ENCODE data around the gene APLNR. TPM values are rescaled to one million over a fixed set of nuclear protein-coding genes. Genes with fewer than 3 reads are reported as not detected.

Gene APLNR
- total and polyA plus RNA-seq, 2 experiments from 2014 or later, result 0.18 TPM; not detected in 1

GRCh38 chr11:57228600-57228999 is 8.4 kb downstream of the APLNR start:
- Histone ChIP-seq H3F3A (ENCODE audit: insufficient read depth) (peaks cover 14% of the 10 kb centered on the region), H3K9ac (no peak overlapping the region), H3K4me2 (ENCODE audit: unreplicated experiment) (no peak overlapping the region), H3K79me2 (ENCODE audit: insufficient read depth) (no peaks in the 10 kb centered on the region), H4K20me1 (ENCODE audit: insufficient read depth) (no peaks in the 10 kb centered on the region), H3K4me3 (no peak overlapping the region), H3K9me2 (ENCODE audit: insufficient read depth) (no peaks in the 10 kb centered on the region), H3K9me3 (ENCODE audit: low read depth) (no peaks in the 10 kb centered on the region), H3K27ac (no peak overlapping the region), H3K27me3 (replicated peaks; ENCODE audit: insufficient read depth) (peaks cover 20% of the 10 kb centered on the region), H2AFZ (no peak overlapping the region), H3K4me1 (ENCODE audit: insufficient read depth) (peaks cover 15% of the 10 kb centered on the region), H3K36me3 (ENCODE audit: low read depth) (no peaks in the 10 kb centered on the region)
- in situ Hi-C loops (cut with MboI), result no loop called here
- 82 to 87% methylated on average over 3 of the region's 3 CpGs for WGBS, 2 experiments (ENCODE audit: low coverage in 1 of 2, low lambda C conversion rate in 2 of 2, missing lambda C conversion rate in 2 of 2)
- no peak for DNase-seq
- TF ChIP-seq EZH2phosphoT487 (IDR thresholded peaks at IDR 0.05; ENCODE audit: insufficient read depth, low read depth) (no peak), EZH2 (IDR thresholded peaks at IDR 0.05; ENCODE audit: insufficient read depth, poor library complexity, severe bottlenecking) (no peak)

DNA sequence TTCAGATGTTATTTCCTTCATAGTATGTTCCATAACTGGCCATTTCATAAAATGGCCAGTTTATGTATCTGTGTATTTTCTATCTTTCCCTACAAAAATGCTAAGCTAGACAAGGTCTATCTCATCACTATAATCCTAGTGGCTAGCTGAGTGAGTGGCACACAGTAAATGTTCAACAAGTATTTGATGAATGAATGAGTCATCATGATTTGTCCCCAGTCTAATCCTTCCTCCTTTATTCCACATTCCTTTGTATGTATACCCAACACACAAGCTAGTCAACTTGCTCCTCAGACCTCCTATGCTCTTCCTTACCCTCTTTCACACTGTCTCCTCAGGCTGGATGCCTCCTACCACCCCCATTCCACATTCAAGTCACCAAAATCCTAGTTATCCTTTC is 12.5 kb downstream of the APLNR start:
- in situ Hi-C loops (cut with MboI), result no loop called here
- Histone ChIP-seq H2AFZ (no peak overlapping the region), H3K79me2 (ENCODE audit: insufficient read depth) (no peaks in the 10 kb centered on the region), H3K4me3 (no peak overlapping the region), H3K9me2 (ENCODE audit: insufficient read depth) (no peaks in the 10 kb centered on the region), H3K4me1 (ENCODE audit: insufficient read depth) (peaks cover 38% of the 10 kb centered on the region), H3F3A (ENCODE audit: insufficient read depth) (peaks cover 28% of the 10 kb centered on the region), H3K27me3 (replicated peaks; ENCODE audit: insufficient read depth) (no peaks in the 10 kb centered on the region), H3K9ac (no peak overlapping the region), H3K4me2 (ENCODE audit: unreplicated experiment) (peak overlapping the region; percentile 51), H3K9me3 (ENCODE audit: low read depth) (no peaks in the 10 kb centered on the region), H3K36me3 (ENCODE audit: low read depth) (no peaks in the 10 kb centered on the region), H3K27ac (peak overlapping the region; percentile 47; the same call in 1 of the 2 replicates), H4K20me1 (ENCODE audit: insufficient read depth) (no peaks in the 10 kb centered on the region)
- no peak for TF ChIP-seq EZH2 (IDR thresholded peaks at IDR 0.05; ENCODE audit: insufficient read depth, poor library complexity, severe bottlenecking)
- no peak for TF ChIP-seq EZH2phosphoT487 (IDR thresholded peaks at IDR 0.05; ENCODE audit: insufficient read depth, low read depth)
- DNase-seq, result peak; percentile 58

DNA sequence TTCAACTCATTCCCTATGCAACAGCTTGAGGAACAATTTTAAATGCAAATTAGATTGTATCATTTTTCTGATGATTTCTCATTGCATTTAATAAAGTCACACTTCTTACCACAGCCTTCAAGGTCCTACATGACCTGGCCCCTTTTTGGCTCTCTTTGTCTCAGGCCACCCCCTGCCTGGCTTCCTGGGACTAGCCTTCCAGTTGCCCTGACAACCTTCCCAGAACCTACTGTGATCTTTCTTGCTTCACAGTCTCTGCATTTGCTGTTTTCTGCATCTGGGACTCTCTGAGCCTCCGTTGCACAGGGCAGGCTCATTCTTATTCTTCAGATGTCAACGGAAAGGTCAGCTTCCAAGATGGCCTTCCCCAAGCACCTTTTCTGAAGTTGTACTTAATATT is 12.9 kb downstream of the APLNR start:
- H3K4me3 ChIP-seq, result no peak overlapping the region
- H3K27ac ChIP-seq, result peak overlapping the region; percentile 47
- H3K9ac ChIP-seq, result no peak overlapping the region

DNA sequence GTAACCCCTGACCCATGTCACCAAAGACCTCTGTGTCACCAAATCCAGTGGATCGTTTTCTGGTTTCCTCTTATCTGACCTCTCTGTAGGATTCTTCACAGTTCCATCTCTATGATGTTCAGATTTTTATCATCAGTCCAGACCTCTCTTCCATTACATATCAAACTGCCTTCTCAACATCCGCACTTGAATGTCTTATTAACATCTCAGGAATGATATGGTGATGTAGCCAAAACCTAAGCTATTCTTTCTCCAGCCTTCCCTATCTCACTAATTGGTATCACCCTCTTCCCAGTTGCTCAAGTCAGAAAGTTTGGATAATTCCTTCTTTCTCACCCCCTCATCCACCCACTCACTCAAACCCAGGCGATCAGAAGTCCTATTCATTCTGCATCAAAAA is 13.4 kb downstream of the APLNR start:
- H4K20me1 ChIP-seq (ENCODE audit: insufficient read depth), result no peaks in the 10 kb centered on the region
- H3K27ac ChIP-seq, result peak overlapping the region; percentile 47
- in situ Hi-C loops (cut with MboI), result no loop called here
- no peaks in the 10 kb centered on the region for H3K9me3 ChIP-seq (ENCODE audit: low read depth)
- H3F3A ChIP-seq (ENCODE audit: insufficient read depth), result peaks cover 28% of the 10 kb centered on the region
- H3K79me2 ChIP-seq (ENCODE audit: insufficient read depth), result no peaks in the 10 kb centered on the region
- H3K9me2 ChIP-seq (ENCODE audit: insufficient read depth), result no peaks in the 10 kb centered on the region
- TF ChIP-seq EZH2 (IDR thresholded peaks at IDR 0.05; ENCODE audit: insufficient read depth, poor library complexity, severe bottlenecking), result no peak
- TF ChIP-seq EZH2phosphoT487 (IDR thresholded peaks at IDR 0.05; ENCODE audit: insufficient read depth, low read depth), result no peak
- DNase-seq, result peak; percentile 72
- H3K4me2 ChIP-seq (ENCODE audit: unreplicated experiment), result peak overlapping the region; percentile 51
- no peaks in the 10 kb centered on the region for H3K36me3 ChIP-seq (ENCODE audit: low read depth)
- H3K4me1 ChIP-seq (ENCODE audit: insufficient read depth), result peaks cover 38% of the 10 kb centered on the region
- no peaks in the 10 kb centered on the region for H3K27me3 ChIP-seq (replicated peaks; ENCODE audit: insufficient read depth)
- no peak overlapping the region for H3K4me3 ChIP-seq
- 23% methylated on average over 3 of the region's 3 CpGs for WGBS, 2 experiments (ENCODE audit: low coverage in 1 of 2, low lambda C conversion rate in 2 of 2, missing lambda C conversion rate in 2 of 2)
- no peak overlapping the region for H3K9ac ChIP-seq
- no peak overlapping the region for H2AFZ ChIP-seq

More for the DNA sequence above, 12.9 kb downstream of the APLNR start:
- no peaks in the 10 kb centered on the region for H3K36me3 ChIP-seq (ENCODE audit: low read depth)
- no peaks in the 10 kb centered on the region for H3K9me3 ChIP-seq (ENCODE audit: low read depth)
- H3K27me3 ChIP-seq (replicated peaks; ENCODE audit: insufficient read depth), result no peaks in the 10 kb centered on the region
- TF ChIP-seq EZH2 (IDR thresholded peaks at IDR 0.05; ENCODE audit: insufficient read depth, poor library complexity, severe bottlenecking) (no peak), EZH2phosphoT487 (IDR thresholded peaks at IDR 0.05; ENCODE audit: insufficient read depth, low read depth) (no peak)
- 78 to 79% methylated on average over 2 of the region's 2 CpGs for WGBS, 2 experiments (ENCODE audit: low coverage in 1 of 2, low lambda C conversion rate in 2 of 2, missing lambda C conversion rate in 2 of 2)
- no peaks in the 10 kb centered on the region for H3K79me2 ChIP-seq (ENCODE audit: insufficient read depth)
- no peak overlapping the region for H2AFZ ChIP-seq
- peaks cover 38% of the 10 kb centered on the region for H3K4me1 ChIP-seq (ENCODE audit: insufficient read depth)
- in situ Hi-C loops (cut with MboI), result no loop called here
- peaks cover 28% of the 10 kb centered on the region for H3F3A ChIP-seq (ENCODE audit: insufficient read depth)
- H3K9me2 ChIP-seq (ENCODE audit: insufficient read depth), result no peaks in the 10 kb centered on the region
- no peaks in the 10 kb centered on the region for H4K20me1 ChIP-seq (ENCODE audit: insufficient read depth)
- no peak for DNase-seq
- H3K4me2 ChIP-seq (ENCODE audit: unreplicated experiment), result peak overlapping the region; percentile 51

GRCh38 chr11:57222239-57222638 is 14.8 kb downstream of the APLNR start:
- in situ Hi-C loops (cut with MboI), result no loop called here
- 26 to 45% methylated on average over 1 of the region's 1 CpG for WGBS, 2 experiments (ENCODE audit: low coverage in 1 of 2, low lambda C conversion rate in 2 of 2, missing lambda C conversion rate in 2 of 2)
- no peak overlapping the region for H3K27ac ChIP-seq

More at GRCh38 chr11:57222239-57222638, 14.8 kb downstream of the APLNR start:
- H3K4me2 ChIP-seq (ENCODE audit: unreplicated experiment), result peak overlapping the region; percentile 11
- H3K9me3 ChIP-seq (ENCODE audit: low read depth), result no peaks in the 10 kb centered on the region
- TF ChIP-seq EZH2phosphoT487 (IDR thresholded peaks at IDR 0.05; ENCODE audit: insufficient read depth, low read depth) (no peak), EZH2 (IDR thresholded peaks at IDR 0.05; ENCODE audit: insufficient read depth, poor library complexity, severe bottlenecking) (no peak)
- no peaks in the 10 kb centered on the region for H3K9me2 ChIP-seq (ENCODE audit: insufficient read depth)
- H3K79me2 ChIP-seq (ENCODE audit: insufficient read depth), result no peaks in the 10 kb centered on the region
- H2AFZ ChIP-seq, result no peak overlapping the region; the same call in 1 of the 2 replicates
- H3K4me1 ChIP-seq (ENCODE audit: insufficient read depth), result peaks cover 38% of the 10 kb centered on the region
- no peaks in the 10 kb centered on the region for H3K27me3 ChIP-seq (replicated peaks; ENCODE audit: insufficient read depth)
- peaks cover 28% of the 10 kb centered on the region for H3F3A ChIP-seq (ENCODE audit: insufficient read depth)
- DNase-seq, result no peak
- H4K20me1 ChIP-seq (ENCODE audit: insufficient read depth), result no peaks in the 10 kb centered on the region
- no peaks in the 10 kb centered on the region for H3K36me3 ChIP-seq (ENCODE audit: low read depth)
- H3K4me3 ChIP-seq, result no peak overlapping the region
- no peak overlapping the region for H3K9ac ChIP-seq
